Measurements from ENCODE around the gene CARD11. TPM values are rescaled to one million over a fixed set of nuclear protein-coding genes. Genes with fewer than 3 reads are reported as not detected.

CARD11 gene
- total and polyA plus RNA-seq, 9 donors, result 0.28 to 2.5 (median 0.80) TPM

DNA sequence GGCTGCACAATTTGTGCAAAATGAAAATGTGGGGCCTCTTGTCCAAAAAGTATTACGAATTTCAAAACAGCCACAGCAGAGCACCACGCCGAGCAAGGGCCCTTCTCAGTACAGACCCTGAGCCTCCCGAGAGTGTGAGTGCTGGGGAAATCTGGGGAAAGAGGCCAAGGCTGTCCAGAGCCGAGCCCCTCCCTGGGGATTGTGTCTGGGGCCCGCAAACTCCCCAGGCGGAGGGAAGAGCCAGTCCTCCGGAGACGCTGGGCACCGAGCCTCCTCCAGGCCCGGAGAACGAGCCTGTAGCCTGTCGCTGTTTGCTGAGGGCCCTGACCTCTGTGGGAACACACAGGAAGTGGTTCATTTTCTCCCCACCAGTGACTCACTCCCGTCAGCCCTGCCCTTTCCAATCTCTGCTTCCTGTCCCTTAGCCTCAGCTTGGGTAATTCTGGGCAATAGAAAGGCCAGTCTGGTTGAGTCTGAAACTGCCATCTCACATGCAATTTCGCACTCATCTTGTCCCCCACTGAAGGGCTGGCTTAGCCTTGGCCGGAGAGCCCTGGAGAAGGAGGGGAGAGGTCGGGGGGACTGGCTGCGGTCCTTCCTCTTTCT is 180.1 kb downstream of the CARD11 start:
- Histone ChIP-seq H3K27ac (peak overlapping the region; percentile 93), H3K9me3 (no peaks in the 10 kb centered on the region), H3K4me1 (ENCODE audit: insufficient read depth) (peaks cover 11% of the 10 kb centered on the region), H3K27me3 (no peaks in the 10 kb centered on the region), H3K36me3 (no peaks in the 10 kb centered on the region), H3K4me3 (no peak overlapping the region)
- 2 to 5% (median 3%) methylated on average over 18 of the region's 18 CpGs for WGBS, 3 donors
- intact Hi-C loops (cut with DNase I), result loop anchor here in 1 of 4 donors (10.0 kb wide), 1 partner anchor 309 kb away; the partner anchor contains the start of genes BRAT1 and IQCE
- TF ChIP-seq EP300 (IDR thresholded peaks at IDR 0.05) (peak; percentile 15), POLR2A (IDR thresholded peaks at IDR 0.05) (peak; percentile 68)
- TF ChIP-seq, protein P1, sequence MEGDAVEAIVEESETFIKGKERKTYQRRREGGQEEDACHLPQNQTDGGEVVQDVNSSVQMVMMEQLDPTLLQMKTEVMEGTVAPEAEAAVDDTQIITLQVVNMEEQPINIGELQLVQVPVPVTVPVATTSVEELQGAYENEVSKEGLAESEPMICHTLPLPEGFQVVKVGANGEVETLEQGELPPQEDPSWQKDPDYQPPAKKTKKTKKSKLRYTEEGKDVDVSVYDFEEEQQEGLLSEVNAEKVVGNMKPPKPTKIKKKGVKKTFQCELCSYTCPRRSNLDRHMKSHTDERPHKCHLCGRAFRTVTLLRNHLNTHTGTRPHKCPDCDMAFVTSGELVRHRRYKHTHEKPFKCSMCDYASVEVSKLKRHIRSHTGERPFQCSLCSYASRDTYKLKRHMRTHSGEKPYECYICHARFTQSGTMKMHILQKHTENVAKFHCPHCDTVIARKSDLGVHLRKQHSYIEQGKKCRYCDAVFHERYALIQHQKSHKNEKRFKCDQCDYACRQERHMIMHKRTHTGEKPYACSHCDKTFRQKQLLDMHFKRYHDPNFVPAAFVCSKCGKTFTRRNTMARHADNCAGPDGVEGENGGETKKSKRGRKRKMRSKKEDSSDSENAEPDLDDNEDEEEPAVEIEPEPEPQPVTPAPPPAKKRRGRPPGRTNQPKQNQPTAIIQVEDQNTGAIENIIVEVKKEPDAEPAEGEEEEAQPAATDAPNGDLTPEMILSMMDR (IDR thresholded peaks at IDR 0.05), result peak in 2 of 3 donors; percentile 10 to 19
- peak; percentile 85 to 91 (median 89) for DNase-seq

DNA sequence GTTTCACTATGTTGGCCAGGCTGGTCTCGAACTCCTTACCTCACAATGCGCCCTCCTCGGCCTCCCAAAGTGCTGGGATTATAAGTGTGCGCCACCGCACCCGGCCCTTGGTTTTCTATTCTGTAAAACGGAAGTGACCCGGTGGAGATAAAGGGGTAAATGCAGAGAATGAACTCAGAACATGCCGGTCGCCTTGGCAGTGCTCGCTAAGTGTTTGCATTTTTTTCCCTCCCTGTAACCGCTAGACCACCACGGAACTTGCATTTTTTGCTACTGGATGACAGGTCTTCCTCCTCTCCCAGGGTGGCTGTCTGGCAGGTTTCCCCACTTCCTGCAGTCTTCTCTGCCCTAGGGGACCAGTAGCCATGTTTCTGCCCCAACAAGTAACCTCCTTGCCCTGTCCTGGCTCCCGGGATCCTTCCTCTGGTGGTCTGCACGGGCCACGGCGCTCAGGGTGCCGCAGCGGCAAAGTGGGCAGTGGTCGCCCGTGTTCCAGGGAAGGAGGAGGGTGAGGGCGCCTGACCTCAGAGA is 180.8 kb downstream of the CARD11 start:
- no peaks in the 10 kb centered on the region for H3K27me3 ChIP-seq
- no peaks in the 10 kb centered on the region for H3K9me3 ChIP-seq
- TF ChIP-seq POLR2A (IDR thresholded peaks at IDR 0.05) (no peak), EP300 (IDR thresholded peaks at IDR 0.05) (no peak)
- TF ChIP-seq, protein P1 (IDR thresholded peaks at IDR 0.05), result no peak
- peak overlapping the region; percentile 93 for H3K27ac ChIP-seq
- intact Hi-C loops (cut with DNase I), result loop anchor here in 1 of 4 donors (10.0 kb wide), 1 partner anchor 308 kb away; the partner anchor contains the start of genes BRAT1 and IQCE
- DNase-seq, result peak in 4 of 5 donors; percentile 54 to 66 (median 62)
- no peak overlapping the region for H3K4me3 ChIP-seq
- WGBS, 3 donors, result 29 to 49% (median 30%) methylated on average over 22 of the region's 22 CpGs
- H3K4me1 ChIP-seq (ENCODE audit: insufficient read depth), result peaks cover 11% of the 10 kb centered on the region
- H3K36me3 ChIP-seq, result no peaks in the 10 kb centered on the region

DNA sequence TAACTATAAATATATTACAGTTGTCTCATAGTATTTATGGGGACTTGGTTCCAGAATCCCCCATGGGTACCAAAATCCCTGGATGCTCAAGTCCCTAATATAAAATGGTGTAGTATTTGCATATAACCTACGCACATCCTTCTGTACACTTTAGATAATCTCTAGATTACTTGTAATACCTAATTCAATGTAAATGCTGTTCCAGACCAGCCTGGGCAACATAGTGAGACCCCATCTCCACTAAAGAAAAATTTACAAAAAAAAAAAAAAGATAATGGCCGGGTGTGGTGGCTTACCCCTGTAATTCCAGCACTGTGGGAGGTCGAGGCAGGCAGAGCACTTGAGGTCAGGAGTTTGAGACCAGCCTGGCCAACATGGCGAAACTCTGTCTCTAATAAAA is 182.2 kb downstream of the CARD11 start:
- 94 to 97% (median 94%) methylated on average over 4 of the region's 4 CpGs for WGBS, 3 donors
- H3K4me3 ChIP-seq, result no peak overlapping the region
- DNase-seq, result no peak
- TF ChIP-seq, protein P1 (IDR thresholded peaks at IDR 0.05), result no peak
- no peak for TF ChIP-seq EP300 (IDR thresholded peaks at IDR 0.05)
- peaks cover 11% of the 10 kb centered on the region for H3K4me1 ChIP-seq (ENCODE audit: insufficient read depth)
- intact Hi-C loops (cut with DNase I), result loop anchor here in 1 of 4 donors (10.0 kb wide), 1 partner anchor 307 kb away; the partner anchor contains the start of genes BRAT1 and IQCE
- no peaks in the 10 kb centered on the region for H3K27me3 ChIP-seq
- H3K27ac ChIP-seq, result no peak overlapping the region
- no peaks in the 10 kb centered on the region for H3K9me3 ChIP-seq
- H3K36me3 ChIP-seq, result no peaks in the 10 kb centered on the region

- no peak for TF ChIP-seq EP300 (IDR thresholded peaks at IDR 0.05)
- TF ChIP-seq, protein P1 (IDR thresholded peaks at IDR 0.05), result no peak
- no peak for TF ChIP-seq POLR2A (IDR thresholded peaks at IDR 0.05)
- no peak for DNase-seq
- no peaks in the 10 kb centered on the region for H3K27me3 ChIP-seq
- WGBS, 3 donors, result 88 to 91% (median 88%) methylated on average over 14 of the region's 14 CpGs
- no peak overlapping the region for H3K4me3 ChIP-seq
- H3K4me1 ChIP-seq (ENCODE audit: insufficient read depth), result peaks cover 11% of the 10 kb centered on the region
- no peak overlapping the region for H3K27ac ChIP-seq
- no peaks in the 10 kb centered on the region for H3K9me3 ChIP-seq
- H3K36me3 ChIP-seq, result no peaks in the 10 kb centered on the region
- intact Hi-C loops (cut with DNase I), result loop anchor here in 1 of 4 donors (10.0 kb wide), 1 partner anchor 306 kb away; the partner anchor contains the start of genes BRAT1 and IQCE
Measured at GRCh38 chr7:2860627-2861133, 183.0 kb downstream of the CARD11 start.

All from ovary (tissue), 9 donors.